Mucosa of descending colon (tissue), 3 donors: Measurements from ENCODE around the gene BANF2. TPM values are rescaled to one million over a fixed set of nuclear protein-coding genes. Genes with fewer than 3 reads are reported as not detected.
A peak's percentile ranks its signal among the peaks of the same experiment; 100 is the strongest.

ENCODE experiments used
- ATAC-seq: fragments of 200-7000 bp; cut with Tn5 transposase; one replicate; pipeline ENCODE4 v1.9.1; 2020; ENCODE audit warnings: mild to moderate bottlenecking, moderate library complexity
- DNase-seq, 3 donors: peaks; one replicate each; pipeline ENCODE4 v3.0.0-alpha.2; 2020
- H3K36me3 ChIP-seq: fragments of 200-600 bp; one replicate; pipeline ENCODE4 v1.8.0; 2021; ENCODE audit warnings: low read depth, mild to moderate bottlenecking
- H3K4me1 ChIP-seq: fragments of 200-600 bp; one replicate; pipeline ENCODE4 v1.8.0; 2021; ENCODE audit warnings: low read depth, mild to moderate bottlenecking
- H3K4me3 ChIP-seq: fragments of 200-600 bp; one replicate; pipeline ENCODE4 v1.8.0; 2021; ENCODE audit warnings: mild to moderate bottlenecking
- H3K9me3 ChIP-seq: fragments of 200-600 bp; one replicate; pipeline ENCODE4 v1.8.0; 2021; ENCODE audit warnings: mild to moderate bottlenecking
- intact Hi-C, 2 donors: fragments of 100-400 bp; cut with DNase I in 1 of 2; cut with micrococcal nuclease in 1 of 2; formaldehyde crosslinking; loops; one replicate each; pipeline versions ENCODE4 v1.11.0 to v1.11.1; 2022; cut with DNase I, micrococcal nuclease
- total RNA-seq, 3 donors: library from RNA; stranded (reverse); fragmentation: NEBNext Ultra II Directional in 2 of 3; extraction: Animal tissue kit (Norgen Biotek cat#: 25700) in 2 of 3; gene quantifications; one replicate each; pipeline versions ENCODE4 v1.2.1 to v1.2.4, GENCODE V29; 2021 to 2023
- TF ChIP-seq, protein P1 (sequence below): fragments of 200-600 bp; IDR thresholded peaks from one replicate; pipeline ENCODE4 v1.8.0; 2022; ENCODE audit warnings: antibody characterized with exemption, mild to moderate bottlenecking
- donor health status: DM: no; HTN: no; CAD: no; lungs with moderate emphysema.
- donor health status: DM: no; HTN: no; CAD: no.
- donor health status: DM: no; HTN: yes; CAD: no.

Gene BANF2
- total RNA-seq, 3 donors from 2014 or later, result not detected

DNA sequence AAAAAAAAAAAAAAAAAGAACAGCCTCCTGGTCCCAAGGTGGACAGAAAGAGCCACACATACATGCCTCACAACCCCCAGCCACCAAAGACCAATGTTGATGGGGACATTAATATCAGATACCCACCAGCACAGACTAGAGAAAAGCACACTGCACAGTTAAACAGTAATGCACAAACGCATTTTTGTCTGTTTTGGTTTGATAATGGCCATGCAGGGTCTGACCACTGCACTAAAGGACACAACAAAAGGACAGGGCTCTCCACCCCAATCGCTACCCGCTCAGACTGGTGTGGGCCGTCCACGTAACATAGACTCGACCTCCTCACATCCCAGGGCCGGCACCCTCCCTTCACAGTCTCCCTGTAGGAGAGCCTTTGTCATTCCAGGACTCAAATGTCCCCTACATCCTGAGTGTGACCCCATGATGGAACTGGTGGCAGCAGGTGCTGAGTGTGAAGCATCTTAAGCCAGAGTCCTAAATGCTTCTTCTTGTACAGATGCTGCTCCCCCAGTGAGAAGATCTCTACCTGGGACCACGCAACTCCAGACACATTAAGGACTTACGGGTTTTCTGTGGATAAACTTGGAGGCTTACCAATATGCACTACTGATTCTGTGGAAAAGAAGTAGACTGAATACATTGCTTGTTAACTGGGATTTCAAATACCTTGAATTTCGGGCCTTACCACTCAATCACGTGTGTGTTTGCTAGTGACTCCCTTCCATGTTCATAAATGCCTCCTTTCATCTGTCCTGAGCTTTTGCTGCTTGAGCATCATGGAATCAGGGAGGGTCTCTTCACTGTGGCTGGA, 45.7 kb upstream of the BANF2 start:
- intact Hi-C loops, result no loop called here
- Histone ChIP-seq H3K4me3 (no peak overlapping the region), H3K36me3 (no peaks in the 10 kb centered on the region), H3K9me3 (no peaks in the 10 kb centered on the region), H3K4me1 (peaks cover 24% of the 10 kb centered on the region)
- ATAC-seq (no peak), DNase-seq (peak in 1 of 3 donors; percentile 25)
- TF ChIP-seq, protein P1, sequence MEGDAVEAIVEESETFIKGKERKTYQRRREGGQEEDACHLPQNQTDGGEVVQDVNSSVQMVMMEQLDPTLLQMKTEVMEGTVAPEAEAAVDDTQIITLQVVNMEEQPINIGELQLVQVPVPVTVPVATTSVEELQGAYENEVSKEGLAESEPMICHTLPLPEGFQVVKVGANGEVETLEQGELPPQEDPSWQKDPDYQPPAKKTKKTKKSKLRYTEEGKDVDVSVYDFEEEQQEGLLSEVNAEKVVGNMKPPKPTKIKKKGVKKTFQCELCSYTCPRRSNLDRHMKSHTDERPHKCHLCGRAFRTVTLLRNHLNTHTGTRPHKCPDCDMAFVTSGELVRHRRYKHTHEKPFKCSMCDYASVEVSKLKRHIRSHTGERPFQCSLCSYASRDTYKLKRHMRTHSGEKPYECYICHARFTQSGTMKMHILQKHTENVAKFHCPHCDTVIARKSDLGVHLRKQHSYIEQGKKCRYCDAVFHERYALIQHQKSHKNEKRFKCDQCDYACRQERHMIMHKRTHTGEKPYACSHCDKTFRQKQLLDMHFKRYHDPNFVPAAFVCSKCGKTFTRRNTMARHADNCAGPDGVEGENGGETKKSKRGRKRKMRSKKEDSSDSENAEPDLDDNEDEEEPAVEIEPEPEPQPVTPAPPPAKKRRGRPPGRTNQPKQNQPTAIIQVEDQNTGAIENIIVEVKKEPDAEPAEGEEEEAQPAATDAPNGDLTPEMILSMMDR, result no peak

DNA sequence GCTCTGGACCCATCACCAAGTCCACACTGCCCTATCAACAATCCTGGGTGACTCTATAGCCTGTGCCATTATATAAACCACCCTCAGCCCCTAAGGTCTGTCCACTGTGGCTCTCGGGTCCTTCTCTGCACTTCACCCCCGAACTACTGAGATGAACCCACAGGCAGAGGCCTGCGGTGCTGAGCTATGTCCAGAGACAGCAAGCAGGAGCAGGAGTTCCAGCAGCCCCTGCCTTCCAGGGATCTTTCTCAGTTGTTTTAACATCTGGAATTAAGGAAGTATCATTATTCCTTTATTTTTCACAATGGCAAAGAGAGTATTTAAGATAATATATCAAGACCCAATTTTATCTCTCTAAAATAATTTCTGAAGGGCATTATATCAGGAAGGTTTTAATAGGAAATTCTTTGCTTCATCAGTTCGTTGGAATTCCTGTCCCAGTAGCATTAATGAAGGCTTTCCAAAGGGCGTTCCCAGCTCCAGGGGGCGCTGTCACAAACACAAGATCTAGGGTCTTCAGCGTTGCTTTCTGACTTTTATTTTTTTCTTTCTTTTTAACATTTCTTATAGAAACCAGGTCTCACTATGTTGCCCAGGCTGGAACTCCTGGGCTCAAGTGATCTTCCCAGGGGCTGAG, 45.0 kb upstream of the BANF2 start:
- H3K4me3 ChIP-seq, result no peak overlapping the region
- no peaks in the 10 kb centered on the region for H3K9me3 ChIP-seq
- H3K4me1 ChIP-seq, result peaks cover 16% of the 10 kb centered on the region
- ATAC-seq, result no peak
- DNase-seq, result peak in 1 of 3 donors; percentile 72
- TF ChIP-seq, protein P1, result peak; percentile 36
- intact Hi-C loops, result no loop called here
- H3K36me3 ChIP-seq, result no peaks in the 10 kb centered on the region

DNA sequence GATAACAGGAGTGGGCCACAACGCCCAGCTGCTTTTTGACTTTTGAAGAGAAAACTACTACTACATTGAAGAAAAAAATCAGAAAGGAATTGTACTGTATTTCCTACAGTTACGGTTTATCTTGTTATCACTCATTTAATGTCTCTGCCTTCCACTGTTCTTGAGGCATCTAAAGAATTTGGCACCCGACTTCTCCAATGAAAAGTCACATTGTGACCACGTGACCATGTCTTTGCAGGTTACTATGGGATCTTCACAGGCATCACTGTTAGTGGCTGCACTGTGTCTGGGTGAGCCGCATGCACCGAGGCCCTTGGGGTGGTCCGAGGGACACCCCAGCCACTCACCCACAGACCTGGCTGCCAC, 44.5 kb upstream of the BANF2 start:
- intact Hi-C loops, result no loop called here
- Histone ChIP-seq H3K36me3 (no peaks in the 10 kb centered on the region), H3K4me1 (peaks cover 11% of the 10 kb centered on the region), H3K9me3 (no peaks in the 10 kb centered on the region), H3K4me3 (no peak overlapping the region)
- DNase-seq (no peak), ATAC-seq (no peak)
- TF ChIP-seq, protein P1, result no peak

DNA sequence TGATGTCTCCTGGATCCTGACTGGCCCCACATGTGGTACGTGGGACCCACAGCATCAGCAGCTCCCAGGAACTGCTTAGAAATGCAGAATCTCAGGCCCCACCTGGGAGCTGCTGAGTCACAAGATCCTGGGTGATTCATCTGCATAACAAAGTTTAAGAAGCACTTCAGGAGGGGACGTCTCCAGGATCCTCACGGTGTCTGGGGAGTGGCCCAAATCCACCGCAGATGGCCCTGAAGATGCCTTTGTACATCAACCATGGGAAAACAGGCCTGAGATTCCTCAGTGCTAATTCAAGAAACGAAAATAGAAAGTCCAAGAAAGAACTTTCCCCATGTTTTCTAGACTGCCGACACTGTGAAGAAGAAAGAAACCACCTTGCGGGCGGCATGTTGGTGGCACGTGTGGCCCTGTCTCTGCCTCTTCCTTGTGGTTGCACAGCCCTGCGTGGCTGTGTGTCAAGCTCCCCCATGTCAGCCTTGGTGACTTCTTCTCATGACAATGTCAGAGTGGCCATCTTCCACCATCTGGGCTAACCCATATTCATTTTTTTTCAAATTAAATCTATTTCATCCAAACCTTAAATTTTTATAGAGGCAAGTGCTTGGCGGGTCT, 43.8 kb upstream of the BANF2 start:
- ATAC-seq, result no peak
- Histone ChIP-seq H3K36me3 (no peaks in the 10 kb centered on the region), H3K4me1 (peaks cover 9% of the 10 kb centered on the region), H3K4me3 (no peak overlapping the region), H3K9me3 (no peaks in the 10 kb centered on the region)
- intact Hi-C loops, result no loop called here
- DNase-seq, result no peak
- TF ChIP-seq, protein P1, result no peak

DNA sequence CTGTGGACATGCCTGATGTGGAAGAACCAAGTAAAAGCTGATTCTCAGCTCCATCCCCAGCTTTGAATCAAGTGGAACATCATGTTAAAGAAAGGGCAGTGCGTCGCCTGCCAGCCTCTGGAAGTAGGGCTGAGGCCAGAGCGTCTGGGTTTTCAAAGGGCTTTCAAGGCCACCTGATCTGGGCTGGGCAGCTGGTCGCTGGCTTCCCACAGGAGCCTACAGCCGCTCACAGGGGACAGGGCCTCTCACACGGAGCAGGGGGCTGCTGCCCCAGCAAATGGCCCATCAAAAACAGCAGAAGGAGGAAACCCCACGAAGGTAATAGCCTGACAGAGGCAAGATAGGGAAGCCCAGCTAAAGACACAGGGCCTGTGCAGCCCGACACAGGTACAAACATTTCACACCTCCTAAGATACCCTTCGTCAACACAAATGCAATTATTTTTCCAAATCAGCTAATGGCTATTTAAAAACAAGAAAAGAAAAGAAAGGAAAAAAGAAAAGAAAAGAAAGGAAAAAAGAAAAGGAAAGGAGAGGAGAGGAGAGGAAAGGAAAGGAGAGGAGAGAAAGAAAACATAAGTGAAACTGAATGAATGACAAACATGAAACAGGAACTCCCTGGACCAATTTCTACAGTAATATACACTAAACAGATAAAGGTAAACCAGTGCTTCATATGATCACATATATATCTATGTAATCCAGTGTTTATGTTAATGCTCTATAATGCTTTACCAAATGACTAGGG, 42.5 kb upstream of the BANF2 start:
- TF ChIP-seq, protein P1, result no peak
- DNase-seq (no peak), ATAC-seq (no peak)
- Histone ChIP-seq H3K9me3 (no peaks in the 10 kb centered on the region), H3K4me1 (peaks cover 14% of the 10 kb centered on the region), H3K4me3 (no peak overlapping the region), H3K36me3 (no peaks in the 10 kb centered on the region)
- intact Hi-C loops, result no loop called here
